AG09309 (cell line): ENCODE results near the gene SLC39A12.

Source experiments
- DNase-seq: peaks from one replicate; pipeline ENCODE4 v3.0.0-alpha.2; 2010; ENCODE audit warnings: low read depth
- H3K4me3 ChIP-seq: 2 replicates; pipeline ENCODE4 v1.5.1; 2011; ENCODE audit warnings: mild to moderate bottlenecking, low read depth, low read length, moderate library complexity; ENCODE audit not compliant: control insufficient read depth
- CTCF ChIP-seq: IDR thresholded peaks from 2 replicates; pipeline ENCODE4 v1.5.1; 2011; ENCODE audit warnings: mild to moderate bottlenecking, low read depth, low read length, inconsistent platforms; ENCODE audit not compliant: insufficient read depth, control insufficient read depth; ENCODE audit errors: missing control alignments

SLC39A12 gene

DNA sequence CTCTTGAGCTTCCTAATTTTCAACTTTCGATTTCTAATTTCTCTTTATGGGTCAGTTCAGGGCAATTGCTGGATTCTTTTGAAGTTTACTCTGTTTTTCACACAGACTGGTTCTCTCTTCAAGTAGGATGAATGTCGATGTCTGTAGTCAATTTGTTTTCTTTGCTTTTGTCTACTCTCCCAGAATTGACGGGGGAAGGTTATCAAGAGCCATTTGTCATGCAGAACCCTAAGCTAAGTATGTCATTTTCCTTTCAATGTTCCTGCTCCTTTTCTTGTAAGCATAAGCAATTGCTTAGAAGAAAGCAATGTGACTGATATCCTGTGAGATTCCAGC is 53.7 kb downstream of the SLC39A12 start:
- TF ChIP-seq CTCF: no peak
- H3K4me3 ChIP-seq: no peak overlapping the region
- no peak for DNase-seq

- H3K4me3 ChIP-seq: no peak overlapping the region
- no peak for TF ChIP-seq CTCF
- no peak for DNase-seq
Observed at GRCh38 chr10:18005781-18006456, 54.2 kb downstream of the SLC39A12 start.

- H3K4me3 ChIP-seq: no peak overlapping the region
- DNase-seq: no peak
- TF ChIP-seq CTCF: no peak
Observed at GRCh38 chr10:18008986-18009385, 57.3 kb downstream of the SLC39A12 start.

- no peak overlapping the region for H3K4me3 ChIP-seq
- TF ChIP-seq CTCF: no peak
- DNase-seq: no peak
Observed at GRCh38 chr10:18010050-18010449, 58.3 kb downstream of the SLC39A12 start.

- no peak for TF ChIP-seq CTCF
- H3K4me3 ChIP-seq: no peak overlapping the region
- DNase-seq: no peak
Observed at GRCh38 chr10:18020523-18020922, 68.8 kb downstream of the SLC39A12 start.

DNA sequence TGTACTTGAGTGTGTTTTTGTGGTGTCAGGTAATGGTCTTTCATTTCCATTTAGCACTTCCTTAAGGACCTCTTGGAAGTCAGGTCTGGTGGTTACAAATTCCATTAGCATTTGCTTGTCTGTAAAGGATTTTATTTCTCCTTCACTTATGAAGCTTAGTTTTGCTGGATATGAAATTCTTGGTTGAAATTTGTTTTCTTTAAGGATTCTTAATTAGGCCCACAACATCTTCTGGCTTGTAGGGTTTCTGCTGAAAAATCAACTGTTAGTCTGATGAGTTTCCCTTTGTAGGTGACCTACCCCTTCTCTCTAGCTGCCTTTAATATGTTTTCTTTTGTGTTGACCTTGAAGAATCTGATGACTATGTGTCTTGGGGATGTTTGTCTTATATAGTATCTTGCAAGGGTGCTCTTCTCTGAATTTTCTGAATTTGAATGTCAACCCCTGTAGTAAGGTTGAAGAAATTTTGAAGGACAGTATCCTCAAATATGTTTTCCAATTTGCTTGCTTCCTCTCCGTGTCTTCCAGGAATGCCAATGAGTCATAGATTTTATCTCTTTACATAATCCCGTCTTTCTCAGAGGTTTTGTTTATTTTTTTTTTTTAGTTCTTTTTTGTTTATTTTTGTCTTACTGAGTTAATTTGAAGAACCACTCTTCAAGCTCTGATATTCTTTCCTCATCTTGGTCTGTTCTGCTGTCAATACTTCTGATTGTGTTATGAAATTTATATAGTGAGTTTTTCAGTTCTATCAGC is 70.2 kb downstream of the SLC39A12 start:
- TF ChIP-seq CTCF: no peak
- no peak for DNase-seq
- no peak overlapping the region for H3K4me3 ChIP-seq
